ENCODE measurements around the gene DEPDC4. TPM values are rescaled to one million over a fixed set of nuclear protein-coding genes. Genes with fewer than 3 reads are reported as not detected.
"Not testable (repeated sequence)": the region's sequence is repeated elsewhere in the genome, so short reads cannot be mapped to it uniquely, and the experiment has no call there.

Gene DEPDC4
- total RNA-seq, 1 experiment from 2014 or later: 0.10 TPM

GRCh38 chr12:100266585-100266834 is 369 bp downstream of the DEPDC4 start:
- in situ Hi-C loops (cut with HindIII; ENCODE audit: low sequenced_read_pairs): no loop called here
- DNase-seq (ENCODE audit: low spot score): no peak

- DNase-seq (ENCODE audit: low spot score): no peak
- in situ Hi-C loops (cut with HindIII; ENCODE audit: low sequenced_read_pairs): no loop called here
Measured at GRCh38 chr12:100265732-100266584, 921 bp downstream of the DEPDC4 start.

- in situ Hi-C loops (cut with HindIII; ENCODE audit: low sequenced_read_pairs); DNase-seq (ENCODE audit: low spot score): not testable (repeated sequence)
Measured at GRCh38 chr12:100265107-100265506, 1.8 kb downstream of the DEPDC4 start.

- DNase-seq (ENCODE audit: low spot score): no peak
- in situ Hi-C loops (cut with HindIII; ENCODE audit: low sequenced_read_pairs): no loop called here
Measured at GRCh38 chr12:100263131-100263530, 3.7 kb downstream of the DEPDC4 start.

- no peak for DNase-seq (ENCODE audit: low spot score)
- in situ Hi-C loops (cut with HindIII; ENCODE audit: low sequenced_read_pairs): no loop called here
Measured at GRCh38 chr12:100258127-100258526, 8.8 kb downstream of the DEPDC4 start.

GRCh38 chr12:100254876-100255275 is 12.0 kb downstream of the DEPDC4 start:
- no peak for DNase-seq (ENCODE audit: low spot score)
- in situ Hi-C loops (cut with HindIII; ENCODE audit: low sequenced_read_pairs): no loop called here

GRCh38 chr12:100253437-100253836 is 13.4 kb downstream of the DEPDC4 start:
- in situ Hi-C loops (cut with HindIII; ENCODE audit: low sequenced_read_pairs): no loop called here
- no peak for DNase-seq (ENCODE audit: low spot score)

GRCh38 chr12:100251917-100252316 is 15.0 kb downstream of the DEPDC4 start:
- DNase-seq (ENCODE audit: low spot score): no peak
- in situ Hi-C loops (cut with HindIII; ENCODE audit: low sequenced_read_pairs): no loop called here

- no peak for DNase-seq (ENCODE audit: low spot score)
- in situ Hi-C loops (cut with HindIII; ENCODE audit: low sequenced_read_pairs): loop anchor here (10.0 kb wide), 1 partner anchor 315 kb away; no protein-coding TSS in a partner anchor
Measured at GRCh38 chr12:100249941-100250340, 16.9 kb downstream of the DEPDC4 start.

GRCh38 chr12:100248886-100249285 is 18.0 kb downstream of the DEPDC4 start:
- no peak for DNase-seq (ENCODE audit: low spot score)
- in situ Hi-C loops (cut with HindIII; ENCODE audit: low sequenced_read_pairs): loop anchor here (10.0 kb wide), 1 partner anchor 316 kb away; no protein-coding TSS in a partner anchor

GRCh38 chr12:100247765-100248164 is 19.1 kb downstream of the DEPDC4 start:
- in situ Hi-C loops (cut with HindIII; ENCODE audit: low sequenced_read_pairs): loop anchor here (10.0 kb wide), 1 partner anchor 317 kb away; no protein-coding TSS in a partner anchor
- no peak for DNase-seq (ENCODE audit: low spot score)

GRCh38 chr12:100243137-100243536 is 23.7 kb downstream of the DEPDC4 start:
- no peak for DNase-seq (ENCODE audit: low spot score)
- in situ Hi-C loops (cut with HindIII; ENCODE audit: low sequenced_read_pairs): loop anchor here (10.0 kb wide), 1 partner anchor 322 kb away; no protein-coding TSS in a partner anchor

- in situ Hi-C loops (cut with HindIII; ENCODE audit: low sequenced_read_pairs): no loop called here
- DNase-seq (ENCODE audit: low spot score): no peak
Measured at GRCh38 chr12:100239589-100239988, 27.3 kb downstream of the DEPDC4 start.

- no peak for DNase-seq (ENCODE audit: low spot score)
- in situ Hi-C loops (cut with HindIII; ENCODE audit: low sequenced_read_pairs): no loop called here
Measured at GRCh38 chr12:100238801-100239200, 28.1 kb downstream of the DEPDC4 start.

- DNase-seq (ENCODE audit: low spot score): peak; percentile 54
- in situ Hi-C loops (cut with HindIII; ENCODE audit: low sequenced_read_pairs): no loop called here
Measured at GRCh38 chr12:100234591-100235304, 32.1 kb downstream of the DEPDC4 start.

GRCh38 chr12:100234166-100234565 is 32.7 kb downstream of the DEPDC4 start:
- in situ Hi-C loops (cut with HindIII; ENCODE audit: low sequenced_read_pairs): no loop called here
- DNase-seq (ENCODE audit: low spot score): no peak

- DNase-seq (ENCODE audit: low spot score); in situ Hi-C loops (cut with HindIII; ENCODE audit: low sequenced_read_pairs): not testable (repeated sequence)
Measured at GRCh38 chr12:100231873-100232272, 35.0 kb downstream of the DEPDC4 start.

- DNase-seq (ENCODE audit: low spot score): no peak
- in situ Hi-C loops (cut with HindIII; ENCODE audit: low sequenced_read_pairs): no loop called here
Measured at GRCh38 chr12:100229876-100230275, 37.0 kb downstream of the DEPDC4 start.

GRCh38 chr12:100229036-100229635 is 37.7 kb downstream of the DEPDC4 start:
- DNase-seq (ENCODE audit: low spot score): no peak
- in situ Hi-C loops (cut with HindIII; ENCODE audit: low sequenced_read_pairs): no loop called here

- no peak for DNase-seq (ENCODE audit: low spot score)
- in situ Hi-C loops (cut with HindIII; ENCODE audit: low sequenced_read_pairs): no loop called here
Measured at GRCh38 chr12:100225491-100225890, 41.4 kb downstream of the DEPDC4 start.
